Measurements from ENCODE around the gene NRCAM.

NRCAM gene

GRCh38 chr7:108140671-108141070 lies 315.6 kb downstream of the NRCAM start:
- no peaks in the 10 kb centered on the region for H3K9me3 ChIP-seq (replicated peaks; ENCODE audit: insufficient read depth, low read length)
- no peaks in the 10 kb centered on the region for H3K36me3 ChIP-seq (replicated peaks; ENCODE audit: insufficient read depth, low read length)
- no peak overlapping the region for H2AFZ ChIP-seq (ENCODE audit: low read length)
- TF ChIP-seq EZH2 (optimal IDR thresholded peaks at IDR 0.05; ENCODE audit: low read depth, low read length) = no peak
- TF ChIP-seq CTCF (IDR thresholded peaks at IDR 0.05; ENCODE audit: low read length) = no peak
- TF ChIP-seq EZH2phosphoT487 (IDR thresholded peaks at IDR 0.05; ENCODE audit: low read length) = no peak
- H3K4me2 ChIP-seq (ENCODE audit: low read depth, low read length) = no peak overlapping the region
- peaks cover 64% of the 10 kb centered on the region for H3K27me3 ChIP-seq (replicated peaks; ENCODE audit: insufficient read depth, low read length)
- H3K9me2 ChIP-seq (replicated peaks; ENCODE audit: insufficient read depth, low read length) = no peaks in the 10 kb centered on the region
- DNase-seq = no peak
- H3K27ac ChIP-seq (ENCODE audit: low read length) = no peak overlapping the region
- no peaks in the 10 kb centered on the region for H3K79me2 ChIP-seq (ENCODE audit: low read length)
- no peak overlapping the region for H3K9ac ChIP-seq (ENCODE audit: low read length)
- peaks cover 6% of the 10 kb centered on the region for H3K4me1 ChIP-seq (ENCODE audit: low read length)
- H3F3A ChIP-seq (ENCODE audit: insufficient read depth, low read length) = peaks cover 6% of the 10 kb centered on the region; the same call in 1 of the 2 replicates
- no peak overlapping the region for H3K4me3 ChIP-seq (ENCODE audit: low read length)
- H4K20me1 ChIP-seq (ENCODE audit: insufficient read depth, low read length) = peaks cover 8% of the 10 kb centered on the region; the same call in 1 of the 2 replicates

DNA sequence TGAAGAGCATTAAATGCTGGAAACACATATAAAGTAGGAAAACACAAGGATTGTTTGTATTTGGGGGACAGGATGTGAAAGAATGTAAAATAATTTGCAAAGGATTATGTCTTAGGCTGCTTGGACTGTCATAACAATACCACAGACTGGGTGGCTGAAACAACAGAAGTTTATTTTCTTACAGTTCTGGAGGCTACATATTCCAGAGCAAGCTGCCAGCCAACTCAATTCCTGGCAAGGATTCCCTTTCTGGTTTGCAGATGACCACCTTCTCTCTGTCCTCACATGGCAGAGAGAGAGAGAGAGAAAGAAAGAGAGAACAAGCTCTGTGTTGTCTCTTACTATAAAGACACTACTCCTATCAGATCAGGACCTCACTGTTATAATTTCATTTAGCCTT lies 317.3 kb downstream of the NRCAM start:
- H3K4me3 ChIP-seq (ENCODE audit: low read length) = no peak overlapping the region
- H3K27me3 ChIP-seq (replicated peaks; ENCODE audit: insufficient read depth, low read length) = peaks cover 69% of the 10 kb centered on the region
- H3K79me2 ChIP-seq (ENCODE audit: low read length) = no peaks in the 10 kb centered on the region
- H4K20me1 ChIP-seq (ENCODE audit: insufficient read depth, low read length) = peaks cover 14% of the 10 kb centered on the region; the same call in 1 of the 2 replicates
- H3K27ac ChIP-seq (ENCODE audit: low read length) = no peak overlapping the region
- no peak overlapping the region for H3K4me2 ChIP-seq (ENCODE audit: low read depth, low read length)
- no peak overlapping the region for H2AFZ ChIP-seq (ENCODE audit: low read length)
- H3K9ac ChIP-seq (ENCODE audit: low read length) = no peak overlapping the region
- no peaks in the 10 kb centered on the region for H3K9me2 ChIP-seq (replicated peaks; ENCODE audit: insufficient read depth, low read length)
- DNase-seq = no peak
- H3K4me1 ChIP-seq (ENCODE audit: low read length) = peaks cover 15% of the 10 kb centered on the region
- H3K36me3 ChIP-seq (replicated peaks; ENCODE audit: insufficient read depth, low read length) = no peaks in the 10 kb centered on the region
- no peak for TF ChIP-seq CTCF (IDR thresholded peaks at IDR 0.05; ENCODE audit: low read length)
- TF ChIP-seq EZH2 (optimal IDR thresholded peaks at IDR 0.05; ENCODE audit: low read depth, low read length) = no peak
- TF ChIP-seq EZH2phosphoT487 (IDR thresholded peaks at IDR 0.05; ENCODE audit: low read length) = no peak
- H3K9me3 ChIP-seq (replicated peaks; ENCODE audit: insufficient read depth, low read length) = no peaks in the 10 kb centered on the region
- H3F3A ChIP-seq (ENCODE audit: insufficient read depth, low read length) = peaks cover 14% of the 10 kb centered on the region; the same call in 1 of the 2 replicates

DNA sequence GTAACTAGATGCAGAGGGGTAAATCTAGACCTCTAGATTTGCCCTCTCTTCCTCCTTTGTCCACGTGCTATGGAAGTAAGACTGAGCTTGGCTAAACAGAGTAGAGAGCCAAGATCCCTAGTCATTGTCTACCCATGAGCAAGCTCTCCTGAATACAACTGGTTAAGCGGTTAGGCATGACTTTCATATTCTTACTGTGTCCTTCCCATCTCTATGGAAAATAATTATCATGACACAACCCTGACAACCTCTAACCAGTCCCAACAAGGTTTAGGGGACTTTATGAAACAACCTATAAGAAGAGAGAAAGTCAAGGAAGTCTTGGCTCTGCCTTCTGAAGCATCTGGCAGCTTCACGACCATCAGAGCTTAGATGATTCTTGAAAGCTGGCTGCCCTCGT lies 318.2 kb downstream of the NRCAM start:
- H2AFZ ChIP-seq (ENCODE audit: low read length) = no peak overlapping the region
- H3K9ac ChIP-seq (ENCODE audit: low read length) = no peak overlapping the region
- peaks cover 14% of the 10 kb centered on the region; the same call in 1 of the 2 replicates for H3F3A ChIP-seq (ENCODE audit: insufficient read depth, low read length)
- H3K27ac ChIP-seq (ENCODE audit: low read length) = no peak overlapping the region
- H3K27me3 ChIP-seq (replicated peaks; ENCODE audit: insufficient read depth, low read length) = peaks cover 74% of the 10 kb centered on the region
- H3K36me3 ChIP-seq (replicated peaks; ENCODE audit: insufficient read depth, low read length) = no peaks in the 10 kb centered on the region
- peaks cover 15% of the 10 kb centered on the region for H3K4me1 ChIP-seq (ENCODE audit: low read length)
- H3K79me2 ChIP-seq (ENCODE audit: low read length) = no peaks in the 10 kb centered on the region
- no peak for TF ChIP-seq EZH2 (optimal IDR thresholded peaks at IDR 0.05; ENCODE audit: low read depth, low read length)
- TF ChIP-seq EZH2phosphoT487 (IDR thresholded peaks at IDR 0.05; ENCODE audit: low read length) = no peak
- TF ChIP-seq CTCF (IDR thresholded peaks at IDR 0.05; ENCODE audit: low read length) = no peak
- no peak overlapping the region for H3K4me2 ChIP-seq (ENCODE audit: low read depth, low read length)
- no peaks in the 10 kb centered on the region for H3K9me2 ChIP-seq (replicated peaks; ENCODE audit: insufficient read depth, low read length)
- peaks cover 14% of the 10 kb centered on the region; the same call in 1 of the 2 replicates for H4K20me1 ChIP-seq (ENCODE audit: insufficient read depth, low read length)
- H3K9me3 ChIP-seq (replicated peaks; ENCODE audit: insufficient read depth, low read length) = no peaks in the 10 kb centered on the region
- no peak for DNase-seq
- H3K4me3 ChIP-seq (ENCODE audit: low read length) = no peak overlapping the region

Data from MM.1S (cell line).